Measurements from ENCODE around the gene KRT84. TPM values are rescaled to one million over a fixed set of nuclear protein-coding genes. Genes with fewer than 3 reads are reported as not detected.

Gene KRT84, protein sequence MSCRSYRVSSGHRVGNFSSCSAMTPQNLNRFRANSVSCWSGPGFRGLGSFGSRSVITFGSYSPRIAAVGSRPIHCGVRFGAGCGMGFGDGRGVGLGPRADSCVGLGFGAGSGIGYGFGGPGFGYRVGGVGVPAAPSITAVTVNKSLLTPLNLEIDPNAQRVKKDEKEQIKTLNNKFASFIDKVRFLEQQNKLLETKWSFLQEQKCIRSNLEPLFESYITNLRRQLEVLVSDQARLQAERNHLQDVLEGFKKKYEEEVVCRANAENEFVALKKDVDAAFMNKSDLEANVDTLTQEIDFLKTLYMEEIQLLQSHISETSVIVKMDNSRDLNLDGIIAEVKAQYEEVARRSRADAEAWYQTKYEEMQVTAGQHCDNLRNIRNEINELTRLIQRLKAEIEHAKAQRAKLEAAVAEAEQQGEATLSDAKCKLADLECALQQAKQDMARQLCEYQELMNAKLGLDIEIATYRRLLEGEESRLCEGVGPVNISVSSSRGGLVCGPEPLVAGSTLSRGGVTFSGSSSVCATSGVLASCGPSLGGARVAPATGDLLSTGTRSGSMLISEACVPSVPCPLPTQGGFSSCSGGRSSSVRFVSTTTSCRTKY
- 0.07 TPM in 1 of 2 replicates, not detected in the other for total RNA-seq

DNA sequence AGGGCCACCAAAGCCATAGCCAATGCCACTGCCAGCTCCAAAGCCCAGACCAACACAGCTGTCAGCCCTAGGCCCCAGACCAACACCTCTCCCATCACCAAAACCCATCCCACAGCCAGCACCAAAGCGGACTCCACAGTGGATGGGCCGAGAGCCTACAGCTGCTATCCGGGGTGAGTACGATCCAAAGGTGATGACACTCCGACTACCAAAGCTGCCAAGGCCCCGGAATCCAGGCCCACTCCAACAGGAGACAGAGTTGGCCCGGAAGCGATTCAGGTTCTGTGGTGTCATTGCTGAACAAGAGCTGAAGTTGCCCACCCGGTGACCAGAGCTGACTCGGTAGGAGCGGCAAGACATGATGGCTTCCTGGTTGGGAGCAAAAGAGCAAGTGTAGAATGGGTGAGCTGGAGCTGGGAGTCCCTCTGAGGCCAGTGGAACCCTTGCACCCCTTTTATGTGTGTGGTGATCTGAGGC lies at the start of gene KRT84:
KRT84 (minus strand) TSS at position 427 of the 477 bp plus-strand sequence; CDS start at position 360, 67 bp downstream.

DNA sequence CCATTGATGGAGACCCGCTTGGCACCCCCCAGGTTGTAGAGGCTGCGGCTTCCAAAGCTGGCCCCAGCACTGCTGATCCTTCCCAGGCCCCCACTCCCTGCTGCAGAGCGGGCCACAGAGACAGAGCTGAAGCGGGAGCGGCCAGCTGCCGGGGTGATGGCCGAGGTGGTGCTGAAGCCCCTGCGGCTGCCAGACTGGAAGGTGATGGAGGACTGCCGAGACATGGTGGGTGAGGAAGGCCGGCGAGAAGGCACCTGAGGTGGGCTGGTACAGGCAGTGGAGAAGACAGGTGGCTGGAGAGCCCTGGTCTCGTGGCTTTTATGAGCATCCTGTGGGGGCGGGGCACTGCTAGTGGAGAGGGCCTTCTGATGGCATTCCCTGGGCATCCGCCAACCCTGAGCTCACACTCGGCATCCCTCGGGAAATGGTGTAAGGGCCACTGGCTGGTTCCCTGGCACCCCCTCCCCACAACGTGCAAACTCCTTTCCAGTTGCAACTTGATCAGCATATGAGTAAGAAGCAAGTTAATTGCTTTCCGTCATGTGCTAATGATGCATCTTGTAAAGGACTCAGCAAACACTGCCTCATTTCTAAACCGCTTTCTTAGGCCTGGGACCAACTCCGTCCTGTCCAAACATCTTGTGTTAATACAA lies 48.8 kb upstream of the KRT84 start, which contains the start of gene KRT75:
KRT75 (minus strand) TSS at position 291 of the 653 bp plus-strand sequence; CDS start at position 224, 67 bp downstream.

DNA sequence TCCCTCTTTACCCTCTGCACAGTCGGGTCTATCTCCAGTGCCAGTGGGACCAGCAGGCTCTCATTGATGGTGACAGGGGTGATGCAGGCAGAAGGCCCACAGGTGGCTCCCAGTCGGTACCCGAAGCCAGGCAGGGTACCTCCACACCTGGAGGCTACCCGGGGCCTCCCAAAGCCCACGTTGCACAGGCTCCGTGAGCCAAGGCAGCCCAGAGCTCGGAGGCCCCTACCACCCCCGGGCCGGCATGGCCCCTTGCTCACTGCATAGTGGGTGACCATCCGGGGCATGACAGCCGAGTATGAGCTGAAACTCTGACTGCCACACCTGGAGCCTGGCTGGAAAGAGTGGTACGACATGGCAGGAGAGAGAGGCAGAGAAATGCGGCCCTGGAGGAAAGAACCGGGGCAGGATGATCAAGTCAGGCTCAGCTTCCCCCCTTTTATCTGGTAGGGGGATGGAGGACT lies 20.5 kb upstream of the KRT84 start, which contains the start of gene KRT82:
KRT82 (minus strand) TSS at position 414 of the 464 bp plus-strand sequence; CDS start at position 356, 58 bp downstream.

DNA sequence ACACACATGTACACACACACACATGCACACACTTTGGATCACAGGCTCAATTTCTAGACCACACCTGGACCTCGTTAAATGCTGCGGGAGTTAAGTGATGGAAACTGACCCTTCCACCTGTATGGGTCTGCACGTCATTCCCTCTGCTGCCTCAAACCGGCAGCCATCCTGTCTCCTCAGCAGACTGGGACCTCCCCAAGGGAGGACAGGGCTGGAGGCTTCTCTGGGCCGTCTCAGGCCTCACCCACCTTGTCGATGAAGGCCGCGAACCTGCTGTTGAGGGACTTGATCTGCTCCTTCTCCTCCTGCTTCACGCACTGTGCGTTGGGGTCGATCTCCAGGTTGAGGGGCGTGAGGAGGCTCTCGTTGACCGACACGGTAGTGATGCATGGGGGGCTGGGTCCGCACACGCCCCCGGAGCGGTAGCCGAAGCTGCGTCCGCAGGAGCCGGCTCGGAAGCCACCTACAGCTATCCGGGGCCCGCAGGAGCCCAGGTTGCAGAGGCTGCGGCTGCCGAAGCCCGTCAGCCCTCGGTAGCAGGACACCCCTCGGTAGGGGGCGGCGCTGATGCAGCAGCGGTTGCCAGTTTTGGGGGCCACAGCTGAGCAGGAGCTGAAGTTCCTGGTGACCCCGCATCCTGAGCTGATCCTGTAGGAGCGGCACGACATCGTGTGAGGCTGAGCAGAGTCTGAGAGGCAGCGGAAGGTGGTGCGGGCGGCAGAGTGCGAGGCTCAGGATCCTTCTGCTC lies 18.5 kb downstream of the KRT84 start, which contains the start of gene KRT85:
KRT85 (minus strand) TSS at position 744 of the 748 bp plus-strand sequence; CDS start at position 668, 76 bp downstream.

Other genes with a start within 250 kb of the KRT84 start
- 6.5 and 7.3 TPM in 2 replicates for gene KRT80, start 193.6 kb downstream of the KRT84 start, total RNA-seq
- 1,213 and 1,216 TPM in 2 replicates for gene KRT7, start 152.4 kb downstream of the KRT84 start, total RNA-seq
- 0.56 TPM in 1 of 2 replicates, not detected in the other for gene KRT86, start 111.0 kb downstream of the KRT84 start, total RNA-seq
- 35.9 and 54.8 TPM in 2 replicates for gene KRT81, start 94.1 kb downstream of the KRT84 start, total RNA-seq
- not detected in 2 replicates for gene KRT83, start 64.3 kb downstream of the KRT84 start, total RNA-seq
- gene KRT85, start 18.2 kb downstream of the KRT84 start, total RNA-seq, result not detected in 2 replicates
- not detected in 2 replicates for gene KRT82, start 20.7 kb upstream of the KRT84 start, total RNA-seq
- gene KRT75, start 48.7 kb upstream of the KRT84 start, total RNA-seq, result 2.1 and 2.6 TPM in 2 replicates
- 1,596 and 1,655 TPM in 2 replicates for gene KRT6B, start 66.5 kb upstream of the KRT84 start, total RNA-seq
- gene KRT6C, start 88.2 kb upstream of the KRT84 start, total RNA-seq, result 220 and 261 TPM in 2 replicates
- 9,998 and 10,940 TPM in 2 replicates for gene KRT6A, start 107.6 kb upstream of the KRT84 start, total RNA-seq
- 10,625 and 11,680 TPM in 2 replicates for gene KRT5, start 134.7 kb upstream of the KRT84 start, total RNA-seq
- gene KRT71, start 167.5 kb upstream of the KRT84 start, total RNA-seq, result not detected in 2 replicates
- 0.21 and 0.33 TPM in 2 replicates for gene KRT74, start 188.2 kb upstream of the KRT84 start, total RNA-seq
- not detected in 2 replicates for gene KRT72, start 215.8 kb upstream of the KRT84 start, total RNA-seq
- gene KRT73, start 232.9 kb upstream of the KRT84 start, total RNA-seq, result not detected in 2 replicates

Measured in airway epithelial cell (primary cell).